GM06990 (cell line): Measurements from ENCODE around the gene SPAG8.

ENCODE experiments used
- DNase-seq: peaks from one replicate; pipeline ENCODE4 v3.0.0-alpha.2; 2011; ENCODE audit not compliant: insufficient read length; ENCODE audit errors: extremely low read depth
- H3K27me3 ChIP-seq: replicated peaks from 2 replicates; pipeline ENCODE4 v1.6.0; 2011; ENCODE audit warnings: low read length; ENCODE audit not compliant: control insufficient read depth, insufficient read depth
- H3K36me3 ChIP-seq: 2 replicates; pipeline ENCODE4 v1.5.1; 2011; ENCODE audit warnings: low read length; ENCODE audit not compliant: control insufficient read depth, insufficient read depth
- H3K4me3 ChIP-seq: replicated peaks from 2 replicates; pipeline ENCODE4 v1.5.1; 2011; ENCODE audit warnings: low read depth, mild to moderate bottlenecking, control low read depth, low read length
- TF ChIP-seq, protein P1 (sequence below): IDR thresholded peaks from 2 replicates; pipeline ENCODE4 v1.5.1; 2011; ENCODE audit warnings: low read length, control low read depth, mild to moderate bottlenecking, inconsistent platforms; ENCODE audit not compliant: insufficient read depth, poor library complexity, severe bottlenecking

SPAG8 gene

DNA sequence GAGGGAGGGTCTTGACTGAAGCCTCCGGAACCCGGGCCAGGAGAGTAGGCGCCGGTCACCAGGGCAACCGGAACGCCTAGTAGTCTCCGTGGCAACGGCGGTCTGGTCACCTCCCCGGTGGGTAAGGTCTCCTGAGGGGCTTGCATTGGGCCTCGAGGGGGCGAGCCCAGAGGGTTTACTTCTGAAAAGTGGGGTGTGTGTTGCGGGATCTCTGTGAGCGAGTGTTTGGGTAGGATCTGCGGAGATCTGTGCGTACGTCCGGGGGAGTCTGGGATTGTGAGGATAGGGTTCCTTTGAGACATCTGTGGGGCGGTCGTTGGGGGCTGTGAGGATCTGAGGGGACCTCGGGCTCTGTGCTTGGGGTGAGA, 16.6 kb upstream of the SPAG8 start, which contains the start of gene FAM221B:
FAM221B (minus strand) TSS at position 17 of the 368 bp plus-strand sequence. CDS start 2,571 bp downstream, outside the sequence.
- H3K36me3 ChIP-seq, result no peaks in the 10 kb centered on the region
- TF ChIP-seq, protein P1, sequence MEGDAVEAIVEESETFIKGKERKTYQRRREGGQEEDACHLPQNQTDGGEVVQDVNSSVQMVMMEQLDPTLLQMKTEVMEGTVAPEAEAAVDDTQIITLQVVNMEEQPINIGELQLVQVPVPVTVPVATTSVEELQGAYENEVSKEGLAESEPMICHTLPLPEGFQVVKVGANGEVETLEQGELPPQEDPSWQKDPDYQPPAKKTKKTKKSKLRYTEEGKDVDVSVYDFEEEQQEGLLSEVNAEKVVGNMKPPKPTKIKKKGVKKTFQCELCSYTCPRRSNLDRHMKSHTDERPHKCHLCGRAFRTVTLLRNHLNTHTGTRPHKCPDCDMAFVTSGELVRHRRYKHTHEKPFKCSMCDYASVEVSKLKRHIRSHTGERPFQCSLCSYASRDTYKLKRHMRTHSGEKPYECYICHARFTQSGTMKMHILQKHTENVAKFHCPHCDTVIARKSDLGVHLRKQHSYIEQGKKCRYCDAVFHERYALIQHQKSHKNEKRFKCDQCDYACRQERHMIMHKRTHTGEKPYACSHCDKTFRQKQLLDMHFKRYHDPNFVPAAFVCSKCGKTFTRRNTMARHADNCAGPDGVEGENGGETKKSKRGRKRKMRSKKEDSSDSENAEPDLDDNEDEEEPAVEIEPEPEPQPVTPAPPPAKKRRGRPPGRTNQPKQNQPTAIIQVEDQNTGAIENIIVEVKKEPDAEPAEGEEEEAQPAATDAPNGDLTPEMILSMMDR, result no peak
- H3K4me3 ChIP-seq, result peak within 1 kb of the TSS; percentile 86
- no peaks in the 10 kb centered on the region for H3K27me3 ChIP-seq
- no peak for DNase-seq

DNA sequence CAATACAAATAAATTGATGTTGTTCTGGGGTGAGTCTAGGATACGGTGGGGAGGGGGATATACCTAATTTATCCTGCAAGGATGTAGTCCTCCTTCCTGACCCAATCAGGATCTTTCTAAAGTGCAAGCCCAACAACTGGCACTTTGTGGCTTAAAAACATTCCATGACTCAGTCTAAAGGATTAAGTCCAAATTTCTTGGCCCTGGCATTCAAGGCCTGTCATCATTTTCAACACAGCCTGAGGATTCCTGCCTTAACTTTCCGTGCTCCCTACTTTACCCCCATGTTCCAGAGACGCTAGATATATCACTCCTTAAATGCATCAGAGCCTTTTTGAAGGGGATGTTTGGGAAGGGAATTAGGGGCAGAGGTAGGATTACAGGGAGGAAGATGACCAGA, 15.4 kb upstream of the SPAG8 start:
- DNase-seq, result no peak
- TF ChIP-seq, protein P1, result no peak
- Histone ChIP-seq H3K4me3 (no peak overlapping the region), H3K36me3 (no peaks in the 10 kb centered on the region), H3K27me3 (no peaks in the 10 kb centered on the region)

DNA sequence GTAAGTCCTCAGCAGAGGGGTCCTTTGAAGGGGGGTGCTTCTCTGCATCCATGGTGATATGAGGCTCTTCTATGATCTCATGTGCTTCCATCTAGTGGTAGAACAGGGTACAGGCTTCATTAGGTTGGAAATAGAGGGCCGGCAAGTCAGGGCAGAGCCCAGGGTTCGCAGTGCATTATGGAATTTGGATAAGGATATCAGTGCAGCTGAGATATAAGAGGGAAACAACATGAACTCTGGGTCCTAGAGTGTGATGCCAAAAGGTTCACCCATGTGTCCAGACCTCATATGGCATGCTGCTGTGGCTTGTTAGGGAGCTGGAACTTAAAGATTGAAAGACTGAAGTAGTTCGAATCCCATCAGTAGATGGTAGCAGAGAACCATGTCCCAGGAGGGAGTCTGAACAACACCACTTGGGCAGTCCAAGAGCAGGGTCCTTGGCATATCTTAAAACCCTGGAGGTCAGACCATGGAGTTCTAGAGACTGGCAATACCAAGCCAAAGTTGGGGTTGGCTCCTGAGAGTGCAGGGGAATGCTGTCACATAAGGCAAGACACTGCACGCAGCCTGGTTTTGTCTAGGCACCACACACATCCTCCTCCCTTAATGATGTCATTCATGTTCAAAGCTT, 14.1 kb upstream of the SPAG8 start:
- peak; percentile 50 for DNase-seq
- Histone ChIP-seq H3K36me3 (no peaks in the 10 kb centered on the region), H3K27me3 (no peaks in the 10 kb centered on the region), H3K4me3 (no peak overlapping the region)
- TF ChIP-seq, protein P1, result peak; percentile 81

DNA sequence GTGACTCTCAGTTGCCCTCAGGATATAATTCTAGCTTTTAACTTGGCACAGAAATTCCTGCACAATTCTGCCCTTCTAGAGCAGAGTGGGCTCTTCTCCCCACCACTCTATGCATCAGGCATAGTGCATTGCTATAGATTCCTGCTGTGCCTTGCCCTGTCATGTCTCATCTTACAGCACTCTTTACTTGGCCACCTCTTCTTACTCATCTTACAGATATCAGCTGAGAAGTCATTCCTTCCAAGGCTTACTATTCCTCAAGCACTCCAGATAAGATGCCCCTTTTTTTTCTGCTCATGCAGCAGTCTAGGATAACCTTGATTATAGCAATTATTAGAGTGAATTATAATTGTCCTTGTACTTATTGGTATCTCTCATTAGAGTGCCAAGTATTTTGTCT, 10.9 kb upstream of the SPAG8 start:
- Histone ChIP-seq H3K36me3 (no peaks in the 10 kb centered on the region), H3K4me3 (no peak overlapping the region), H3K27me3 (no peaks in the 10 kb centered on the region)
- DNase-seq, result no peak
- TF ChIP-seq, protein P1, result no peak

DNA sequence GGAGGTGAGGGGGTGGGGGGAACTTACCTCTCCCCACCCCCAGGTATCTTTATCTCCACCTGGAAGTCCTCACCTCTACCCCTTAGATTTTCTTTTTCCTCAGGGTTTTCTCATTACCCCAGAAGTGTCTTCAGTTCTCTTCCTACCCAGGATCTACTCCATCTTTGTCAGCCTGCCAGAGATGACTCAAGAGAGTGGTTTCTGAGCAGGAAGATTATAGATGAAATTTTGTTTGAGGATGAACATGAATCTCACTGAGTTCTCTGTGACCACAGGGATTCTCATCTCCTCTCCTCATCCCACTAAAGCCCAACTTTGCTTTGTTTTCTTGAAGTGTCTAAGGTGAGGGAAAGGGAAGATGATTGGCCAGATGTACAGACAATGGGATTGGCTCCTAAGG, 8.0 kb upstream of the SPAG8 start:
- H3K36me3 ChIP-seq, result no peaks in the 10 kb centered on the region
- TF ChIP-seq, protein P1, result no peak
- no peak for DNase-seq
- no peak overlapping the region for H3K4me3 ChIP-seq
- H3K27me3 ChIP-seq, result no peaks in the 10 kb centered on the region

DNA sequence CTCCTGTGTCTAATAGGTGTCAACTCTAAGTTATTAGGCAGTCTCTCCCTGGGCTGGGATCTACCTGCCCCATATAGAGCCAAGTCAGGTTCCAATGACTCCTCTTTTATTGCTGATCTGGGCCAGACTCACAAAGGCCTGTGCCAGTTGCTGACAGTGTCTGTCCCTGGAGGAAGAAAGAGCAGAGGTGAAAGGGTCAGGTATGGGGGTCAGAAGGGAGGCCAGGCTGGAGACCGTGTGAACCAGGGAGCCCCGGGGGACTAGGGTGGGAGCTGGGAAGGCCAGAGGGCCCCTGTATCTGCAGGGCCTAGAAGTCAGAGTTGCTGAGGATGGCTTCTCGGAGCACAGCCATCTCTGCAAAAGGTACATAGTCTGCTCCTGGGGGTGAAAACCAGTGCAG, 6.3 kb upstream of the SPAG8 start:
- DNase-seq, result no peak
- no peaks in the 10 kb centered on the region for H3K27me3 ChIP-seq
- TF ChIP-seq, protein P1, result no peak
- H3K4me3 ChIP-seq, result no peak overlapping the region
- no peaks in the 10 kb centered on the region for H3K36me3 ChIP-seq
